HCT116 (cell line): ENCODE measurements around the gene UNC80. TPM values are rescaled to one million over a fixed set of nuclear protein-coding genes. Genes with fewer than 3 reads are reported as not detected.

Source experiments
- ATAC-seq: fragments of 200-7000 bp; cut with Tn5 transposase; 2 replicates; pipeline ENCODE4 v1.9.1; 2020; ENCODE audit warnings: mild to moderate bottlenecking, moderate library complexity
- BruUV-seq: library from RNA; stranded (reverse); fragments of 400-500 nt; replicated peaks from 2 replicates; lab custom pipeline; 2021; lab: Mats Ljungman, UMichigan
- CTCF ChIA-PET: fragments of 300-600 bp; sonication (Branson Sonifier 250); formaldehyde crosslinking; loops from one replicate; lab custom pipeline; 2021; ENCODE audit warnings: antibody characterized with exemption; lab: Charles Lee
- POLR2A ChIA-PET: fragments of 300-600, 350-600 bp; sonication (Branson Sonifier 250); formaldehyde crosslinking; loops from one replicate; lab custom pipeline; 2021; ENCODE audit warnings: antibody characterized with exemption; lab: Charles Lee
- RAD21 ChIA-PET, 2 experiments: fragments of 300-600 bp; sonication (Branson Sonifier 250); formaldehyde crosslinking; loops; one replicate each; lab custom pipeline; 2023; ENCODE audit warnings: low total read pairs in 2 of 2; ENCODE audit not compliant: uncharacterized antibody in 2 of 2, unreplicated experiment in 2 of 2, low non-redundant PET in 1 of 2; lab: Charles Lee
- DNase-seq: peaks from one replicate; pipeline ENCODE4 v3.0.0-alpha.2; 2010; ENCODE audit warnings: low read depth, low spot score
- H2AFZ ChIP-seq: fragments of 200-600 bp; shearing (Covaris generic), sonication (generic); 2 replicates; pipeline ENCODE4 v1.6.1; 2017; ENCODE audit warnings: low read depth, mixed run types, mixed read lengths, antibody characterized with exemption, low read length; ENCODE audit not compliant: poor library complexity, severe bottlenecking
- H3K27ac ChIP-seq: 2 replicates; pipeline ENCODE4 v1.5.1; 2012; ENCODE audit warnings: low read depth, low read length
- H3K27me3 ChIP-seq: fragments of 200-600 bp; sonication (generic); 2 replicates; pipeline ENCODE4 v1.6.1; 2016; ENCODE audit warnings: mixed run types, low read length, mixed read lengths; ENCODE audit not compliant: insufficient read depth
- H3K36me3 ChIP-seq, 2 experiments: fragments of 200-500 bp in 1 of 2; fragments of 200-600 bp in 1 of 2; sonication (Bioruptor generic) in 1 of 2; sonication (generic) in 1 of 2; 2 replicates each; pipeline versions ENCODE4 v1.5.1 to v1.6.1; 2014 to 2016; ENCODE audit warnings: low read length in 2 of 2, inconsistent platforms in 1 of 2, mixed read lengths in 1 of 2, mixed run types in 1 of 2; ENCODE audit not compliant: insufficient read depth in 2 of 2, control insufficient read depth in 1 of 2
- H3K4me1 ChIP-seq, 2 experiments: fragments of 200-600 bp in 1 of 2; sonication (generic) in 1 of 2; 2 replicates each; pipeline versions ENCODE4 v1.5.1 to v1.6.1; 2012 to 2017; ENCODE audit warnings: low read length in 2 of 2, inconsistent platforms in 1 of 2, mild to moderate bottlenecking in 1 of 2, mixed read lengths in 1 of 2, mixed run types in 1 of 2, moderate library complexity in 1 of 2; ENCODE audit not compliant: insufficient read depth in 2 of 2, control insufficient read depth in 1 of 2
- H3K4me2 ChIP-seq: fragments of 200-600 bp; sonication (generic); 2 replicates; pipeline ENCODE4 v1.6.1; 2017; ENCODE audit warnings: mixed run types, low read length, mixed read lengths
- H3K4me3 ChIP-seq, 2 experiments: fragments of 200-600 bp in 1 of 2; sonication (generic) in 1 of 2; replicated peaks in 1 of 2; 2 replicates each; pipeline ENCODE4 v1.5.1; 2011 to 2016; ENCODE audit warnings: low read length in 2 of 2, control low read depth in 1 of 2, low read depth in 1 of 2, mild to moderate bottlenecking in 1 of 2, mixed read lengths in 1 of 2, mixed run types in 1 of 2
- H3K79me2 ChIP-seq: fragments of 200-600 bp; sonication (generic); 2 replicates; pipeline ENCODE4 v1.6.1; 2017; ENCODE audit warnings: mild to moderate bottlenecking, mixed run types, low read length, moderate library complexity, mixed read lengths; ENCODE audit not compliant: insufficient read depth
- H3K9ac ChIP-seq: fragments of 200-600 bp; sonication (generic); 2 replicates; pipeline ENCODE4 v1.6.1; 2016; ENCODE audit warnings: low read length, mixed read lengths
- H3K9me2 ChIP-seq: fragments of 200-600 bp; sonication (generic), shearing (Covaris generic); 2 replicates; pipeline ENCODE4 v1.6.1; 2017; ENCODE audit warnings: mixed run types, mild to moderate bottlenecking, moderate library complexity; ENCODE audit not compliant: insufficient read depth
- H3K9me3 ChIP-seq, 2 experiments: fragments of 200-500 bp in 1 of 2; fragments of 200-600 bp in 1 of 2; sonication (Bioruptor generic) in 1 of 2; sonication (generic) in 1 of 2; 2 replicates each; pipeline ENCODE4 v1.6.1; 2014 to 2017; ENCODE audit warnings: low read length in 2 of 2, mixed read lengths in 2 of 2, inconsistent platforms in 1 of 2, low read depth in 1 of 2, mild to moderate bottlenecking in 1 of 2, mixed run types in 1 of 2, moderate library complexity in 1 of 2; ENCODE audit not compliant: control insufficient read depth in 1 of 2, insufficient read depth in 1 of 2
- H4K20me1 ChIP-seq: fragments of 200-600 bp; sonication (generic), shearing (Covaris generic); 2 replicates; pipeline ENCODE4 v1.6.1; 2017; ENCODE audit warnings: mixed run types, mild to moderate bottlenecking, moderate library complexity; ENCODE audit not compliant: insufficient read depth
- CBX3 ChIP-seq: IDR thresholded peaks from 2 replicates; pipeline ENCODE4 v1.6.1; 2012; ENCODE audit warnings: low read depth
- CEBPB ChIP-seq: IDR thresholded peaks from 2 replicates; pipeline ENCODE4 v1.6.1; 2012; ENCODE audit warnings: low read depth
- EGR1 ChIP-seq: IDR thresholded peaks from 2 replicates; pipeline ENCODE4 v1.6.1; 2012; ENCODE audit warnings: low read depth
- ELF1 ChIP-seq: IDR thresholded peaks from 2 replicates; pipeline ENCODE4 v1.6.1; 2012; ENCODE audit warnings: low read depth, borderline replicate concordance
- JUND ChIP-seq: IDR thresholded peaks from 2 replicates; pipeline ENCODE4 v1.6.1; 2012
- POLR2A ChIP-seq: IDR thresholded peaks from 2 replicates; pipeline ENCODE4 v1.7.0; 2011; ENCODE audit warnings: borderline replicate concordance; ENCODE audit not compliant: insufficient read depth, insufficient read length; ENCODE audit errors: extremely low read depth
- SIN3A ChIP-seq: IDR thresholded peaks from 2 replicates; pipeline ENCODE4 v1.6.1; 2012; ENCODE audit warnings: low read depth
- SP1 ChIP-seq: IDR thresholded peaks from 2 replicates; pipeline ENCODE4 v1.6.1; 2012; ENCODE audit warnings: low read depth
- SRF ChIP-seq: IDR thresholded peaks from 2 replicates; pipeline ENCODE4 v1.6.1; 2012; ENCODE audit warnings: low read depth
- TCF7L2 ChIP-seq: IDR thresholded peaks from 2 replicates; pipeline ENCODE4 v1.7.0; 2011; ENCODE audit warnings: borderline replicate concordance, inconsistent platforms; ENCODE audit not compliant: insufficient read depth, insufficient read length; ENCODE audit errors: extremely low read depth
- YY1 ChIP-seq: IDR thresholded peaks from 2 replicates; pipeline ENCODE4 v1.6.1; 2011; ENCODE audit warnings: low read length, low read depth, moderate library complexity, mild to moderate bottlenecking; ENCODE audit not compliant: insufficient replicate concordance; ENCODE audit errors: extremely low read depth
- ZFX ChIP-seq: fragments of 450-650 bp; IDR thresholded peaks from 2 replicates; pipeline ENCODE4 v1.6.1; 2017
- ZNF274 ChIP-seq: fragments of 200-500 bp; sonication (Bioruptor generic); IDR thresholded peaks from 2 replicates; pipeline ENCODE4 v1.6.1; 2014; ENCODE audit warnings: mild to moderate bottlenecking, low read depth, low read length, inconsistent platforms
- intact Hi-C: fragments of 100-400 bp; cut with micrococcal nuclease; formaldehyde crosslinking; loops from 2 replicates; pipeline ENCODE4 v1.10.0; 2022
- total RNA-seq: library from RNA; stranded (reverse); gene quantifications from one replicate; pipeline ENCODE4 v1.2.1, GENCODE V29; 2021; ENCODE audit not compliant: unreplicated experiment
- TF ChIP-seq, protein P1 (sequence below), 3 experiments: fragments of 200-600 bp in 1 of 3; sonication (generic) in 1 of 3; IDR thresholded peaks in 2 of 3; conservative IDR thresholded peaks in 1 of 3; 2 replicates each; pipeline ENCODE4 v1.5.1; 2012 to 2017; ENCODE audit warnings: low read depth in 2 of 3, low read length in 2 of 3, antibody characterized with exemption in 1 of 3, borderline replicate concordance in 1 of 3, control low read depth in 1 of 3, mild to moderate bottlenecking in 1 of 3, mixed read lengths in 1 of 3, mixed run types in 1 of 3, moderate library complexity in 1 of 3; ENCODE audit not compliant: insufficient read depth in 1 of 3
- TF ChIP-seq, protein P2 (sequence below): IDR thresholded peaks from 2 replicates; pipeline ENCODE4 v1.6.1; 2012
- TF ChIP-seq, protein P3 (sequence below): IDR thresholded peaks from 2 replicates; pipeline ENCODE4 v1.6.1; 2012

UNC80 gene
- total RNA-seq, 1 experiment from 2014 or later = not detected

DNA sequence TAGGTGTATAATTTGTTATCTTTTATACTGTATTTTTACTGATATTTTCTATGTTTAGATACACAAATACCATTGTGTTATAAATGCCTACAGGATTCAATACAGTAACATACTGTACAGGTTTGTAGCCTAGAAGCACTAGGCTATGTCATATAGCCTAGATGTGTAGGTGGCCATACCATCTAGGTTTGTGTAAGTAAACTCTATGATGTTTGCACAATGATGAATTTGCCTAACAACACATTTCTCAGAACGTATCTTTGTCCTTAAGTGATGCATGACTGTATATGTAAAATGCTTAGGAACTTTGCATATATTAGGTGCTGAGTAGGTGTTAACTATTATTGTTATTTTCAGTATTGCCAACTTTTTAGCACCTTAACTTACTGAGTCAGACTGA, 17.3 kb downstream of the UNC80 start:
- ATAC-seq (no peak), DNase-seq (no peak)
- Histone ChIP-seq H3K4me1 (no peaks in the 10 kb centered on the region), H3K9me3 (no peaks in the 10 kb centered on the region), H3K9me2 (no peaks in the 10 kb centered on the region), H3K79me2 (no peaks in the 10 kb centered on the region), H3K27ac (no peak overlapping the region), H2AFZ (no peak overlapping the region), H3K9ac (no peak overlapping the region), H3K4me3 (no peak overlapping the region), H3K27me3 (no peaks in the 10 kb centered on the region), H3K4me2 (no peak overlapping the region), H4K20me1 (no peaks in the 10 kb centered on the region), H3K36me3 (no peaks in the 10 kb centered on the region)
- ChIA-PET RAD21 (no interaction called here), CTCF (no interaction called here), POLR2A (no interaction called here)
- BruUV-seq = no TSS peak
- intact Hi-C loops = no loop called here
- TF ChIP-seq EGR1 = no peak
- no peak for TF ChIP-seq CEBPB
- no peak for TF ChIP-seq ZNF274
- no peak for TF ChIP-seq ELF1
- TF ChIP-seq, protein P1, sequence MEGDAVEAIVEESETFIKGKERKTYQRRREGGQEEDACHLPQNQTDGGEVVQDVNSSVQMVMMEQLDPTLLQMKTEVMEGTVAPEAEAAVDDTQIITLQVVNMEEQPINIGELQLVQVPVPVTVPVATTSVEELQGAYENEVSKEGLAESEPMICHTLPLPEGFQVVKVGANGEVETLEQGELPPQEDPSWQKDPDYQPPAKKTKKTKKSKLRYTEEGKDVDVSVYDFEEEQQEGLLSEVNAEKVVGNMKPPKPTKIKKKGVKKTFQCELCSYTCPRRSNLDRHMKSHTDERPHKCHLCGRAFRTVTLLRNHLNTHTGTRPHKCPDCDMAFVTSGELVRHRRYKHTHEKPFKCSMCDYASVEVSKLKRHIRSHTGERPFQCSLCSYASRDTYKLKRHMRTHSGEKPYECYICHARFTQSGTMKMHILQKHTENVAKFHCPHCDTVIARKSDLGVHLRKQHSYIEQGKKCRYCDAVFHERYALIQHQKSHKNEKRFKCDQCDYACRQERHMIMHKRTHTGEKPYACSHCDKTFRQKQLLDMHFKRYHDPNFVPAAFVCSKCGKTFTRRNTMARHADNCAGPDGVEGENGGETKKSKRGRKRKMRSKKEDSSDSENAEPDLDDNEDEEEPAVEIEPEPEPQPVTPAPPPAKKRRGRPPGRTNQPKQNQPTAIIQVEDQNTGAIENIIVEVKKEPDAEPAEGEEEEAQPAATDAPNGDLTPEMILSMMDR (IDR thresholded peaks at IDR 0.05 in 2 of 3, conservative IDR thresholded peaks at IDR 0.05 in 1 of 3; ENCODE audit: borderline replicate concordance in 1 of 3, insufficient read depth in 1 of 3, low read depth in 2 of 3, low read length in 2 of 3) = no peak

DNA sequence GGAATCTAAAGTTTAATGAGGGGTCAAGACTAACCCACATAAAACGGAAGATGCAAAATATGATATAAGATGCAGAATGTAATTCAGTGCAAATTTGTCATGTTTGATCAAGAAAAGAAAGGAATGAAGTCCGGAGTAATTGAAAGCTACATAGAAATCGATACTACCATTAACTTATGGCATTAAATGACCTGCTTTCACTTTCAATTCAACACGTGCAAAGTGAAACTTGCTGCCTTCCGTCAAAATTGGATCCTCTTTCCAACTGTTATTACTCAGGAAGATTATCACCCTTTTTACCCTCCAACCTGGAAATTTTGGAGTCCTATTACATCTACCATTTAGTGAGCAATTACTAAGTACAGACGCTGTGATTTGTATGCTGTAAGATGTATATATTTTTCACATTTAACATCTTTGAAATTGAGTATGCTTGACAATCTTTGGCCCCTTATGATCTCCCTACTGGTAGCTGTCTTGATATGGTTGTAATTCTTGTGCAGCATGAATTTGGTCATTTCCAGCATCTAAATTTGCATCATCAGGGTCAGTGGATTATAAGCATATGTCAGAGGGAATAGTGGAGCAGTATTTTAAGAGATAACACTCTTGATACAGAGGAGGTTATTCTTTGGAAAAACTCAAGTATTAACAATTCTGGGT, 18.6 kb downstream of the UNC80 start:
- Histone ChIP-seq H4K20me1 (no peaks in the 10 kb centered on the region), H3K4me3 (no peak overlapping the region)
- intact Hi-C loops = no loop called here
- TF ChIP-seq SRF (no peak), JUND (no peak), SIN3A (no peak), POLR2A (no peak), ZFX (no peak), YY1 (no peak), SP1 (no peak), ZNF274 (no peak), CBX3 (no peak), TCF7L2 (no peak), ELF1 (no peak)
- TF ChIP-seq, protein P2, sequence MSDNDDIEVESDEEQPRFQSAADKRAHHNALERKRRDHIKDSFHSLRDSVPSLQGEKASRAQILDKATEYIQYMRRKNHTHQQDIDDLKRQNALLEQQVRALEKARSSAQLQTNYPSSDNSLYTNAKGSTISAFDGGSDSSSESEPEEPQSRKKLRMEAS = no peak
- TF ChIP-seq, protein P3, sequence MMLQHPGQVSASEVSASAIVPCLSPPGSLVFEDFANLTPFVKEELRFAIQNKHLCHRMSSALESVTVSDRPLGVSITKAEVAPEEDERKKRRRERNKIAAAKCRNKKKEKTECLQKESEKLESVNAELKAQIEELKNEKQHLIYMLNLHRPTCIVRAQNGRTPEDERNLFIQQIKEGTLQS = no peak

More for the DNA sequence above, 18.6 kb downstream of the UNC80 start:
- Histone ChIP-seq H3K27ac (no peak overlapping the region), H3K36me3 (no peaks in the 10 kb centered on the region), H3K9me3 (no peaks in the 10 kb centered on the region), H3K79me2 (no peaks in the 10 kb centered on the region), H3K27me3 (no peaks in the 10 kb centered on the region), H3K4me1 (no peaks in the 10 kb centered on the region), H2AFZ (no peak overlapping the region), H3K4me2 (no peak overlapping the region), H3K9me2 (no peaks in the 10 kb centered on the region), H3K9ac (no peak overlapping the region)
- ChIA-PET CTCF (no interaction called here), POLR2A (no interaction called here), RAD21 (no interaction called here)
- no peak for DNase-seq
- no TSS peak for BruUV-seq
- ATAC-seq = no peak
